ENCODE data around the gene PRADC1.

Gene PRADC1

GRCh38 chr2:73257425-73258125 lies 24.5 kb upstream of the PRADC1 start:
- TF ChIP-seq POLR2A (IDR thresholded peaks at IDR 0.05; ENCODE audit: low read depth, low read length) (no peak), TAF1 (IDR thresholded peaks at IDR 0.05; ENCODE audit: borderline replicate concordance, low read depth, low read length) (no peak), POLR2AphosphoS5 (IDR thresholded peaks at IDR 0.05; ENCODE audit: low read depth, low read length) (no peak)
- FAIRE-seq, result no peak
- no peak for DNase-seq (ENCODE audit: insufficient read length)

DNA sequence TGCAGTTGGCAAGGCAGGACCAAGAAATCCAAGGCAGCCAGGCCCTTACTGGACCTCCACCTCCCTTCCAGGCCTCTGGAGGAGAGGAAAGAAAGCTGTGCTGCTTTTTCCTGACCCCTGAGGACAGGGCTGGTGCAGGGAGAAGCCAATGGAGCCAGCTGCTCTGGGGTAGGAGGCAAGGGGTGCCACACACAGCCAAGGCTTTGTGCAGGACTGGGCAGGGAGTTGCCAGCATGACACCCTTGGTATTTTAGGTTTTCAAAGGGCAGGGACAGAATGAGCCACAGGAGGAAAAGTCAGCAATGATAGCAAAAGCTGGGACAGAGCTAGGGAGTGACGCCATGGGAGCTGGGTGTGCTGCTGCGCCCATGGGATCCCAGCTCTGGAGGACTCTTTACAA lies 24.0 kb upstream of the PRADC1 start:
- FAIRE-seq, result no peak
- TF ChIP-seq POLR2A (IDR thresholded peaks at IDR 0.05; ENCODE audit: low read depth, low read length) (no peak), POLR2AphosphoS5 (IDR thresholded peaks at IDR 0.05; ENCODE audit: low read depth, low read length) (no peak), TAF1 (IDR thresholded peaks at IDR 0.05; ENCODE audit: borderline replicate concordance, low read depth, low read length) (no peak)
- DNase-seq (ENCODE audit: insufficient read length), result no peak

GRCh38 chr2:73256618-73256922 lies 23.5 kb upstream of the PRADC1 start:
- DNase-seq (ENCODE audit: insufficient read length) (no peak), FAIRE-seq (no peak)
- TF ChIP-seq TAF1 (IDR thresholded peaks at IDR 0.05; ENCODE audit: borderline replicate concordance, low read depth, low read length) (no peak), POLR2A (IDR thresholded peaks at IDR 0.05; ENCODE audit: low read depth, low read length) (no peak), POLR2AphosphoS5 (IDR thresholded peaks at IDR 0.05; ENCODE audit: low read depth, low read length) (no peak)

- DNase-seq (ENCODE audit: insufficient read length), result no peak
- no peak for FAIRE-seq
- TF ChIP-seq TAF1 (IDR thresholded peaks at IDR 0.05; ENCODE audit: borderline replicate concordance, low read depth, low read length), result no peak
- TF ChIP-seq POLR2AphosphoS5 (IDR thresholded peaks at IDR 0.05; ENCODE audit: low read depth, low read length), result no peak
- TF ChIP-seq POLR2A (IDR thresholded peaks at IDR 0.05; ENCODE audit: low read depth, low read length), result no peak
Observed at GRCh38 chr2:73255907-73256617, 23.0 kb upstream of the PRADC1 start.

GRCh38 chr2:73255007-73255644 lies 22.1 kb upstream of the PRADC1 start:
- FAIRE-seq (no peak), DNase-seq (ENCODE audit: insufficient read length) (no peak)
- TF ChIP-seq POLR2AphosphoS5 (IDR thresholded peaks at IDR 0.05; ENCODE audit: low read depth, low read length), result peak; percentile 51; the same call in 1 of the 2 replicates
- no peak for TF ChIP-seq TAF1 (IDR thresholded peaks at IDR 0.05; ENCODE audit: borderline replicate concordance, low read depth, low read length)
- peak; percentile 45 for TF ChIP-seq POLR2A (IDR thresholded peaks at IDR 0.05; ENCODE audit: low read depth, low read length)

DNA sequence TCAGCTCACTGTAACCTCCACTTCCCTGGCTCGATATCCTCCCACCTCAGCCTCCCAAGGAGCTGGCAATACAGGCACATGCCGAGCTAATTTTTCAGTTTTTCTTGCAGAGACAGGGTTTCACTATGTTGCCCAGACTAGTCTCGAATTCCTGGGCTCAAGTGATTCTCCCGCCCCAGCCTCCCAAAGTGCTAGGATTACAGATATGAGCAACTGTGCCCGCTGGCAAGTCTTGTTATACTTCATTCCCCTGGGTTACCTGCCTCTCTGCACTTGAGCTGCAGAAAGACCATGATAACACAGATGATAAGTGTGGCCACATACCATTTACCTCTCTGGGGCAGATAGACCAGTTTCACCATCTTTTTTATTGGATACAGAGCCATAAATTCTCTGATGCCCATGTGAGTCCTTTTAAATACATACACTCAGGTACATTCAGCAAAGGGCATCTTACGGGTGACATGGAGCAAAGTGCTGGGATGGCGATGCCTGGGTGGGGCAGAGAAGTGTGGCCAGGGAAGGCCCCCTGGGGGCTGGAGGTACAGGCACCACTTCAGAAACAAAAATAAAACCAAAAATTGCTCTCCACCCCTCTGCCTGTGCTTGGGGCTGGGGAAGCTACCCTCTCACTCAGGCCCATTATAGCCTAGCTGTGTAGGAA lies 21.4 kb upstream of the PRADC1 start:
- TF ChIP-seq POLR2AphosphoS5 (IDR thresholded peaks at IDR 0.05; ENCODE audit: low read depth, low read length) (peak; percentile 19; the same call in 1 of the 2 replicates), POLR2A (IDR thresholded peaks at IDR 0.05; ENCODE audit: low read depth, low read length) (no peak)

GRCh38 chr2:73253901-73254300 lies 20.9 kb upstream of the PRADC1 start:
- TF ChIP-seq POLR2A (IDR thresholded peaks at IDR 0.05; ENCODE audit: low read depth, low read length), result no peak
- TF ChIP-seq TAF1 (IDR thresholded peaks at IDR 0.05; ENCODE audit: borderline replicate concordance, low read depth, low read length), result no peak
- TF ChIP-seq POLR2AphosphoS5 (IDR thresholded peaks at IDR 0.05; ENCODE audit: low read depth, low read length), result peak; percentile 43; the same call in 1 of the 2 replicates
- DNase-seq (ENCODE audit: insufficient read length) (no peak), FAIRE-seq (no peak)

More for the DNA sequence above, 21.4 kb upstream of the PRADC1 start:
- no peak for FAIRE-seq
- DNase-seq (ENCODE audit: insufficient read length), result no peak

- TF ChIP-seq POLR2A (IDR thresholded peaks at IDR 0.05; ENCODE audit: low read depth, low read length) (no peak), TAF1 (IDR thresholded peaks at IDR 0.05; ENCODE audit: borderline replicate concordance, low read depth, low read length) (no peak), POLR2AphosphoS5 (IDR thresholded peaks at IDR 0.05; ENCODE audit: low read depth, low read length) (no peak)
- FAIRE-seq, result peak; percentile 5
- no peak for DNase-seq (ENCODE audit: insufficient read length)
Observed at GRCh38 chr2:73253400-73253799, 20.4 kb upstream of the PRADC1 start.

DNA sequence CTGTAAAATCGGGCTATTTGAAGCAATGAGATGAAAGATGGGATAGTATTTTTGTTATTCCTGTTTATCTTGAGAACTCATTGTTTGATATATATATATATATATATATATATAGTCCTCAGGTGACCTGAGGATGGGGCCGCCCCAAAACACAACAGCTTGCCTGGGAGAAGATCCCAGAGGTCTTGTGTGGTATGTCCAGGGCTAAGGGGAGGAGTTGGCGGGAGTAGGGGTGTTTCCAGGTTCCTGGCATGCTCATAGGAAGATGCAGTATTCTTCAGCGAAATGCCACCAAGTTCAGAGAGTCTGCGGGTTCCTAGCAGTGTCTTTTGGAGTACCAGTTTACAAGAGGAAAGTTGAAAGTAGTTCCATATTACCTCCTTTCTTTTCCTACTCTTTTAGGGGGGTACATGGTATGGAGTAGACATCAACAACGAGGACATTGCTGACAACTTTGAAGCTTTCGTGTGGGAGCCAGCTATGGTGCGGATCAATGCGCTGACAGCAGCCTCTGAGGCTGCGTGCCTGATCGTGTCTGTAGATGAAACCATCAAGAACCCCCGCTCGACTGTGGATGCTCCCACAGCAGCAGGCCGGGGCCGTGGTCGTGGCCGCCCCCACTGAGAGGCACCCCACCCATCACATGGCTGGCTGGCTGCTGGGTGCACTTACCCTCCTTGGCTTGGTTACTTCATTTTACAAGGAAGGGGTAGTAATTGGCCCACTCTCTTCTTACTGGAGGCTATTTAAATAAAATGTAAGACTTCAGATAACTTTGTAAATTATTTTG lies 19.4 kb upstream of the PRADC1 start:
- TF ChIP-seq TAF1 (IDR thresholded peaks at IDR 0.05; ENCODE audit: borderline replicate concordance, low read depth, low read length) (no peak), POLR2A (IDR thresholded peaks at IDR 0.05; ENCODE audit: low read depth, low read length) (0 out of 2 replicates have a peak, but pooled peaks have one; percentile 35), POLR2AphosphoS5 (IDR thresholded peaks at IDR 0.05; ENCODE audit: low read depth, low read length) (no peak)
- FAIRE-seq (no peak), DNase-seq (ENCODE audit: insufficient read length) (no peak)

DNA sequence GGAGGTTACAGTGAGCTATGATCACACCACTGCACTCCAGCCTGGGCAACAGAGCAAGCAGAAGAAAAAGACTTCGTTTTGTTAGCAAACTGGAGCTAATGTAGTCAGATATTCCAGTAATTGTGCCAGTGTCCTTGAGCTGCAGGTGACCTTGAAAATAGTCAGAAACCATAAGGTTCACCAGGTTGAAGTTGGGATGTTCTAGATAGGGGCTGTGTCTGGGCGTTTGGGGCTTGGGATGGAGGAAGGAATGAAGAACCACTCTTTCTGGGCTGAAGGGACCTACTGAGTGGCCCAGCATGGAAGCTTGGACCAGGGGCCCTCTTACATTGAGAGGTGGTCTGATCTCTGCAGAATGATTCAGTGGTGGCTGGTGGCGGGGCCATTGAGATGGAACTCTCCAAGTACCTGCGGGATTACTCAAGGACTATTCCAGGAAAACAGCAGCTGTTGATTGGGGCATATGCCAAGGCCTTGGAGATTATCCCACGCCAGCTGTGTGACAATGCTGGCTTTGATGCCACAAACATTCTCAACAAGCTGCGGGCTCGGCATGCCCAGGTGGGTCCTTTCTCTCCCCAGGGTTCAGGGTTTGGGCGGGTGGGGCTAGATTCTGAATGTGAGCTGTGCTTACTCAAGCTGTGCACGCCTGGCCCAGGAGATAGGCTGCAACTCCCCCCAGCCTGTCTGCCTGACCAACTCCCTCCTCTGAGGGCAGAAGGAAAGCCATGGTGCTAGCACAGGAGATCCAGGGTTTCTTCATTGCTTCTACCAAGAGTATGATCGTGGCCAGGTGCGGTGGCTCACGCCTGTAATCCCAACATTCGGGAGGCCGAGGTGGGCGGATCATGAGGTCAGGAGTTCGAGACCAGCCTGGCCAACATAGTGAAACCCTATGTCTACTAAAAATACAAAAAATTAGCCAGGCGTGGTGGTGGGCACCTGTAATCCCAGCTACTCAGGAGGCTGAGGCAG lies 18.1 kb upstream of the PRADC1 start:
- DNase-seq (ENCODE audit: insufficient read length) (no peak), FAIRE-seq (no peak)
- TF ChIP-seq POLR2A (IDR thresholded peaks at IDR 0.05; ENCODE audit: low read depth, low read length), result no peak
- TF ChIP-seq TAF1 (IDR thresholded peaks at IDR 0.05; ENCODE audit: borderline replicate concordance, low read depth, low read length), result no peak
- TF ChIP-seq POLR2AphosphoS5 (IDR thresholded peaks at IDR 0.05; ENCODE audit: low read depth, low read length), result no peak

All from GM12892 (cell line).